Measurements from ENCODE around the gene FAM83G.
"Not testable (repeated sequence)": the region's sequence is repeated elsewhere in the genome, so short reads cannot be mapped to it uniquely, and the experiment has no call there.

FAM83G gene

GRCh38 chr17:18965530-18966236 is 38.9 kb downstream of the FAM83G start:
- DNase-seq, result no peak

- no peak for DNase-seq
Measured at GRCh38 chr17:18964550-18964949, 40.0 kb downstream of the FAM83G start.

GRCh38 chr17:18964018-18964351 is 40.6 kb downstream of the FAM83G start:
- no peak for DNase-seq

GRCh38 chr17:18963126-18964017 is 41.2 kb downstream of the FAM83G start:
- no peak for DNase-seq

- no peak for DNase-seq
Measured at GRCh38 chr17:18962494-18962815, 42.1 kb downstream of the FAM83G start.

GRCh38 chr17:18961634-18962493 is 42.7 kb downstream of the FAM83G start:
- DNase-seq, result peak in 1 of 2 donors; percentile 31

- peak; percentile 89 to 90 for DNase-seq
Measured at GRCh38 chr17:18960803-18961511, 43.6 kb downstream of the FAM83G start.

GRCh38 chr17:18960241-18960665 is 44.3 kb downstream of the FAM83G start:
- no peak for DNase-seq

GRCh38 chr17:18959845-18960240 is 44.7 kb downstream of the FAM83G start:
- no peak for DNase-seq

GRCh38 chr17:18959071-18959844 is 45.3 kb downstream of the FAM83G start:
- DNase-seq, result no peak

- DNase-seq, result no peak
Measured at GRCh38 chr17:18958611-18959010, 46.0 kb downstream of the FAM83G start.

GRCh38 chr17:18957831-18958230 is 46.7 kb downstream of the FAM83G start:
- no peak for DNase-seq

- DNase-seq, result no peak
Measured at GRCh38 chr17:18956581-18956980, 48.0 kb downstream of the FAM83G start.

- DNase-seq, result not testable (repeated sequence)
Measured at GRCh38 chr17:18956021-18956420, 48.5 kb downstream of the FAM83G start.

GRCh38 chr17:18955009-18955408 is 49.6 kb downstream of the FAM83G start:
- no peak for DNase-seq

- no peak for DNase-seq
Measured at GRCh38 chr17:18954321-18954720, 50.2 kb downstream of the FAM83G start.

- DNase-seq, result no peak
Measured at GRCh38 chr17:18953231-18953728, 51.3 kb downstream of the FAM83G start.

- no peak for DNase-seq
Measured at GRCh38 chr17:18951941-18952842, 52.4 kb downstream of the FAM83G start, which contains the start of gene SLC5A10. Gene SLC5A10, plus strand, starts transcription at chr17:18952165. Its CDS starts 41 bp downstream, at chr17:18952206.

GRCh38 chr17:18950944-18951905 is 53.3 kb downstream of the FAM83G start:
- no peak for DNase-seq
